ENCODE data around the gene OTOF. TPM values are rescaled to one million over a fixed set of nuclear protein-coding genes. Genes with fewer than 3 reads are reported as not detected.

Gene OTOF
- total RNA-seq, 4 donors from 2014 or later: 0.66 to 0.83 TPM; not detected in 2

DNA sequence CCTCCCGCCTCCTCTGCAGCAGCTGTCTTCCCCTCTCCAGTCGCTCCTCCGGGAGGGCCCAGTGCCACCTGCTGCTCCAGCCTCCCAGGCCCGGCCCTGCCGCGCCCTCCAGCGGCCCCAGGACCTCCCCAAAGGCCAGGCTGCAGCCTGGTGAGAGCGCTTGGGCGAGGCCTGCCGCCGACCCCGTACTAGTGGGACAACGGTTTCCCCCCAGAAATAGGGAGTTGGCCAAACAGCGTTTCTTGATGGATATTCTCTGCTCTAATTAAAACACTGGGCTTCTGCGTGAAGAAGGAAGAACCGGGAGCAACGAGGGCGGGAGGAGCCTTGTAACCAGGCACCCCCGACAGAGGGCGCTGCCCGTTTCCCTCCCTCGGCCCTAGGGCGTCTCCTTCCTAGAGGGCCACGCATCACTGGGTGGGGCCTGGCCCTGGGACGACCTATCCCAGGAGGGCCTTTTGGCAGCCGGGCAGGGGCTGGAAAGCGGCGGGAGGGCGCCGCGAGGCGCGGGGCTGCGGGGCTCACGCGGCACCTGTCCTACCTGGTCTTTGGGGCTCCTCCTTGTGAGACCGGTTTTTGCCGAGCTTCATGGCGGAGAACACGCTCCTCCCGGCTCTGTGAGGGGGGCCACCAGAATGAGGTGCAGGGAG is 25.4 kb upstream of the OTOF start:
- H3K9me3 ChIP-seq: no peaks in the 10 kb centered on the region
- H3K36me3 ChIP-seq: no peaks in the 10 kb centered on the region
- peaks cover 0 to 5% (median 1%) of the 10 kb centered on the region in 4 donors for H3K4me1 ChIP-seq
- peak; percentile 47 to 85 (median 85) for DNase-seq
- peak overlapping the region; percentile 34 to 48 (median 46) for H3K4me3 ChIP-seq
- peak overlapping the region in 1 of 4 donors; percentile 20 for H3K27ac ChIP-seq
- TF ChIP-seq, protein P1, sequence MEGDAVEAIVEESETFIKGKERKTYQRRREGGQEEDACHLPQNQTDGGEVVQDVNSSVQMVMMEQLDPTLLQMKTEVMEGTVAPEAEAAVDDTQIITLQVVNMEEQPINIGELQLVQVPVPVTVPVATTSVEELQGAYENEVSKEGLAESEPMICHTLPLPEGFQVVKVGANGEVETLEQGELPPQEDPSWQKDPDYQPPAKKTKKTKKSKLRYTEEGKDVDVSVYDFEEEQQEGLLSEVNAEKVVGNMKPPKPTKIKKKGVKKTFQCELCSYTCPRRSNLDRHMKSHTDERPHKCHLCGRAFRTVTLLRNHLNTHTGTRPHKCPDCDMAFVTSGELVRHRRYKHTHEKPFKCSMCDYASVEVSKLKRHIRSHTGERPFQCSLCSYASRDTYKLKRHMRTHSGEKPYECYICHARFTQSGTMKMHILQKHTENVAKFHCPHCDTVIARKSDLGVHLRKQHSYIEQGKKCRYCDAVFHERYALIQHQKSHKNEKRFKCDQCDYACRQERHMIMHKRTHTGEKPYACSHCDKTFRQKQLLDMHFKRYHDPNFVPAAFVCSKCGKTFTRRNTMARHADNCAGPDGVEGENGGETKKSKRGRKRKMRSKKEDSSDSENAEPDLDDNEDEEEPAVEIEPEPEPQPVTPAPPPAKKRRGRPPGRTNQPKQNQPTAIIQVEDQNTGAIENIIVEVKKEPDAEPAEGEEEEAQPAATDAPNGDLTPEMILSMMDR (IDR thresholded peaks at IDR 0.05): peak; percentile 25 to 81 (median 68)
- no peak for TF ChIP-seq POLR2A (IDR thresholded peaks at IDR 0.05)
- no peaks in the 10 kb centered on the region for H3K27me3 ChIP-seq

DNA sequence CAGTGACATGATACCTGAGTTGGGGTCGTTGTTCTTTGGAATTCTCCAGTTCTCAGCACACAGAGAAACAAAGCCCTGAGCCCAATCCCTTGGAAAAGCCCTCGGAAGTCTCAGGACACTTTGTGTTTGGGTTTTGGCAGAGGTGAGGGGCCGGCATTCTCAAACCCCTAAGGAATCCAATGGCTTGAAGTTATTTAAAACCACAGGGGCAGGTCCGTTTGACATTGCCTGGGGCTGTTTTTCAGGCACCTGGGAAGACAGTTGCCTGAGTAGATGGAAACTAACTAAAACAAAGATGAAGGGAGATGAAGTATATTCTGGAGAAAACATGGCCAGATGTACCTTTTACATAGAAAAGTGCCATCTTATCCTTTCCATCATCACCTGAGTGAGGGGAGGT is 22.5 kb upstream of the OTOF start:
- Histone ChIP-seq H3K4me1 (peaks cover 0 to 5% (median 1%) of the 10 kb centered on the region in 4 donors), H3K9me3 (no peaks in the 10 kb centered on the region), H3K4me3 (no peak overlapping the region), H3K27ac (no peak overlapping the region), H3K27me3 (no peaks in the 10 kb centered on the region), H3K36me3 (no peaks in the 10 kb centered on the region)
- no peak for DNase-seq
- TF ChIP-seq, protein P1 (IDR thresholded peaks at IDR 0.05): no peak
- no peak for TF ChIP-seq POLR2A (IDR thresholded peaks at IDR 0.05)

DNA sequence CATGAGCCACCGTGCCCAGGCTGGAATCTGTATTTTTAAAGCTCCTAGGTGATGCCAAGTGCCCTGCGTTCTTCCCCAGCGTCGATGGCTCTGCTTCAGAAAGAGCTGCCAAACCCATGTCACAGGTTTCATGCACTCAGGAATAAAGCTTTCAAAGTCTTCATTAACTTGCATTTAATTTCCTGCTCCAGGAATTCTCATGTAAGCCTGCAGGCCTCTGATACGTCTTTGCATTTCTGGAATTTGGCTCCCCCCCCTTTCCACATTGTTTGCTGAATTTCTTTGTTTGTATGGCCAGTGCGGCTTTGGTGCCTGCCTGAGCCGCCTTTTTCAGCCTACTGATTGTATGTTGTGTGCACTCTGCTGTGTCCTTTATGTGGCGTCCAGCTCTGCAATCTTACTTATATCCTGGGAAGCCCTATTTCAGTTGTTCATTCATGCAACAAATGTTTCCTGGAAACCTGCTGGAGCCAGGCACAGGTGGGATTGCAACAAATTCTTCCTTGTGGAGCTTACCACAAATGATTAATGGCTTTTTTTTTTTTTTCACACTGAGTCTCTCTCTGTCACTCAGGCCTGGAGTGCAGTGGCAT is 17.9 kb upstream of the OTOF start:
- no peak overlapping the region for H3K4me3 ChIP-seq
- TF ChIP-seq, protein P1 (IDR thresholded peaks at IDR 0.05): no peak
- no peak for TF ChIP-seq POLR2A (IDR thresholded peaks at IDR 0.05)
- H3K27me3 ChIP-seq: no peaks in the 10 kb centered on the region
- no peaks in the 10 kb centered on the region for H3K4me1 ChIP-seq
- no peaks in the 10 kb centered on the region for H3K9me3 ChIP-seq
- no peak overlapping the region for H3K27ac ChIP-seq
- no peak for DNase-seq
- H3K36me3 ChIP-seq: no peaks in the 10 kb centered on the region

DNA sequence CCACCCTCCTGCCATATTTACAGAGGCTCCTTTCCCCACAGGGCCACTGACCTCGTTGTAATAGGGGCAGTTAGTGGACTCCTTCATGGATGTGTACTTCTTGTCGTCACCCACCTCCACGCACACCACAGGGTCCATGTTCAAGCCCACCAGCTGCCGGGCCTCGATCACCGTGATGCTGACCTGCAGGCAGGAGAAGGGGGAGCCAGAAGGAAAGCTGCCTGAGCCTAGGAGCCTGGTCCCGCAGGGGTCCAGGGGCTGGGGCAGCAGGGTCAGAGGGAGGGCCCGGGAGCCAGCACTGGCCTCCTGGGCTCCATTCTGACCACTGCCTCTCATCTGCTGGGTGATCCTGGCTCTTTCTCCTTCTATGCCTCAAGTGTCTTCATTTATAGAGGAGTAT is 17.0 kb upstream of the OTOF start:
- H3K4me1 ChIP-seq: no peaks in the 10 kb centered on the region
- no peak overlapping the region for H3K27ac ChIP-seq
- H3K27me3 ChIP-seq: no peaks in the 10 kb centered on the region
- H3K4me3 ChIP-seq: no peak overlapping the region
- no peaks in the 10 kb centered on the region for H3K9me3 ChIP-seq
- DNase-seq: no peak
- TF ChIP-seq, protein P1 (IDR thresholded peaks at IDR 0.05): no peak
- TF ChIP-seq POLR2A (IDR thresholded peaks at IDR 0.05): no peak
- H3K36me3 ChIP-seq: no peaks in the 10 kb centered on the region

DNA sequence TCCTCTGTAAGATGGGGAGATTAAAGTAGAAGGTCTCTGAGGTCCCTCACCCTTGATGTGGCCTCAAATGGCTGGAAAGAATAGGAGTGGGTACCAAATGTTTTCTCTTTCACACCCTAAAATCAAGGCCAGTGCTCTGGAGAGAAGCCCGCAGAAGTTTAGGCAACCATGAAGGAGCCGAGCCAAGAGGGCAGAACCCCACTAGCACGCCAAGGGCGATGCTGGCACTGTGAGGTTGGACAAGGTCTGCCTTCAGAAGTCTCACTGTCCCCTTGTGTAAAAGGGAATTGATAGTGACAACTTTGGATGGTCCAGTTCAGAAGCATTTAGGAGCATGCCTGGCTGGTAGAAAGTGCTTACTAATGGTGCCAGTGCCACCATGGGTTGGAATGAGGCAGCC is 16.3 kb upstream of the OTOF start:
- no peaks in the 10 kb centered on the region for H3K36me3 ChIP-seq
- H3K4me1 ChIP-seq: no peaks in the 10 kb centered on the region
- H3K9me3 ChIP-seq: no peaks in the 10 kb centered on the region
- TF ChIP-seq, protein P1 (IDR thresholded peaks at IDR 0.05): no peak
- TF ChIP-seq POLR2A (IDR thresholded peaks at IDR 0.05): no peak
- H3K27ac ChIP-seq: no peak overlapping the region
- no peak overlapping the region for H3K4me3 ChIP-seq
- DNase-seq: no peak
- H3K27me3 ChIP-seq: no peaks in the 10 kb centered on the region
